ENCODE measurements around the gene COPS3. TPM values are rescaled to one million over a fixed set of nuclear protein-coding genes. Genes with fewer than 3 reads are reported as not detected.

Gene COPS3
- total RNA-seq, 2 donors from 2014 or later = 52.6 to 79.6 TPM

GRCh38 chr17:17325228-17325627 is 44.2 kb upstream of the COPS3 start:
- TF ChIP-seq POLR2AphosphoS5 (IDR thresholded peaks at IDR 0.05) = no peak
- TF ChIP-seq POLR2A (IDR thresholded peaks at IDR 0.05) = no peak
- TF ChIP-seq CTCF (IDR thresholded peaks at IDR 0.05) = no peak
- no peaks in the 10 kb centered on the region for H3K27me3 ChIP-seq (replicated peaks; ENCODE audit: insufficient read depth)
- no peaks in the 10 kb centered on the region for H3K4me1 ChIP-seq (replicated peaks)
- 94% methylated on average over 10 of the region's 10 CpGs for WGBS
- no peaks in the 10 kb centered on the region for H3K36me3 ChIP-seq
- H3K27ac ChIP-seq = no peak overlapping the region
- no peak overlapping the region for H3K4me3 ChIP-seq
- intact Hi-C loops (cut with DNase I) = no loop called here
- no peak for DNase-seq (ENCODE audit: low spot score)
- H3K9me3 ChIP-seq = no peaks in the 10 kb centered on the region

- DNase-seq (ENCODE audit: low spot score) = no peak
- no peak for TF ChIP-seq POLR2A (IDR thresholded peaks at IDR 0.05)
- TF ChIP-seq CTCF (IDR thresholded peaks at IDR 0.05) = no peak
- TF ChIP-seq POLR2AphosphoS5 (IDR thresholded peaks at IDR 0.05) = no peak
- Histone ChIP-seq H3K27me3 (replicated peaks; ENCODE audit: insufficient read depth) (no peaks in the 10 kb centered on the region), H3K36me3 (no peaks in the 10 kb centered on the region), H3K9me3 (no peaks in the 10 kb centered on the region), H3K4me3 (no peak overlapping the region), H3K27ac (no peak overlapping the region), H3K4me1 (replicated peaks) (no peaks in the 10 kb centered on the region)
- intact Hi-C loops (cut with DNase I) = no loop called here
- WGBS = 94% methylated on average over 8 of the region's 8 CpGs
Observed at GRCh38 chr17:17324616-17325015, 43.6 kb upstream of the COPS3 start.

GRCh38 chr17:17322516-17323510 is 41.8 kb upstream of the COPS3 start:
- intact Hi-C loops (cut with DNase I) = no loop called here
- no peak overlapping the region for H3K4me3 ChIP-seq
- H3K36me3 ChIP-seq = no peaks in the 10 kb centered on the region
- no peaks in the 10 kb centered on the region for H3K27me3 ChIP-seq (replicated peaks; ENCODE audit: insufficient read depth)
- H3K9me3 ChIP-seq = no peaks in the 10 kb centered on the region
- DNase-seq (ENCODE audit: low spot score) = no peak
- no peak for TF ChIP-seq CTCF (IDR thresholded peaks at IDR 0.05)
- TF ChIP-seq POLR2AphosphoS5 (IDR thresholded peaks at IDR 0.05) = no peak
- TF ChIP-seq POLR2A (IDR thresholded peaks at IDR 0.05) = no peak
- no peak overlapping the region for H3K27ac ChIP-seq
- no peaks in the 10 kb centered on the region for H3K4me1 ChIP-seq (replicated peaks)
- 97% methylated on average over 21 of the region's 21 CpGs for WGBS

GRCh38 chr17:17321356-17322025 is 40.4 kb upstream of the COPS3 start:
- Histone ChIP-seq H3K9me3 (no peaks in the 10 kb centered on the region), H3K27ac (no peak overlapping the region), H3K4me1 (replicated peaks) (no peaks in the 10 kb centered on the region), H3K27me3 (replicated peaks; ENCODE audit: insufficient read depth) (no peaks in the 10 kb centered on the region), H3K4me3 (no peak overlapping the region), H3K36me3 (no peaks in the 10 kb centered on the region)
- DNase-seq (ENCODE audit: low spot score) = no peak
- TF ChIP-seq CTCF (IDR thresholded peaks at IDR 0.05) (no peak), POLR2A (IDR thresholded peaks at IDR 0.05) (no peak), POLR2AphosphoS5 (IDR thresholded peaks at IDR 0.05) (no peak)
- intact Hi-C loops (cut with DNase I) = no loop called here
- 81% methylated on average over 11 of the region's 11 CpGs for WGBS
